ENCODE results near the gene ROBO1.

Gene ROBO1

GRCh38 chr3:78985981-78986380, 781.8 kb downstream of the ROBO1 start:
- DNase-seq (ENCODE audit: low read depth, low spot score): no peak

GRCh38 chr3:78979028-78979427, 788.8 kb downstream of the ROBO1 start:
- DNase-seq (ENCODE audit: low read depth, low spot score): no peak

GRCh38 chr3:78978037-78978436, 789.8 kb downstream of the ROBO1 start:
- no peak for DNase-seq (ENCODE audit: low read depth, low spot score)

- DNase-seq (ENCODE audit: low read depth, low spot score): no peak
Measured at GRCh38 chr3:78977073-78977472, 790.7 kb downstream of the ROBO1 start.

GRCh38 chr3:78976200-78976599, 791.6 kb downstream of the ROBO1 start:
- no peak for DNase-seq (ENCODE audit: low read depth, low spot score)

GRCh38 chr3:78974181-78974790, 793.5 kb downstream of the ROBO1 start:
- DNase-seq (ENCODE audit: low read depth, low spot score): no peak

- no peak for DNase-seq (ENCODE audit: low read depth, low spot score)
Measured at GRCh38 chr3:78972617-78973301, 795.0 kb downstream of the ROBO1 start.

GRCh38 chr3:78970656-78971055, 797.1 kb downstream of the ROBO1 start:
- DNase-seq (ENCODE audit: low read depth, low spot score): no peak

GRCh38 chr3:78969483-78969882, 798.3 kb downstream of the ROBO1 start:
- DNase-seq (ENCODE audit: low read depth, low spot score): no peak

- DNase-seq (ENCODE audit: low read depth, low spot score): no peak
Measured at GRCh38 chr3:78967061-78967460, 800.7 kb downstream of the ROBO1 start.

- DNase-seq (ENCODE audit: low read depth, low spot score): no peak
Measured at GRCh38 chr3:78963771-78964170, 804.0 kb downstream of the ROBO1 start.

- DNase-seq (ENCODE audit: low read depth, low spot score): no peak
Measured at GRCh38 chr3:78957456-78957855, 810.3 kb downstream of the ROBO1 start.

- no peak for DNase-seq (ENCODE audit: low read depth, low spot score)
Measured at GRCh38 chr3:78951342-78951945, 816.4 kb downstream of the ROBO1 start.

- DNase-seq (ENCODE audit: low read depth, low spot score): no peak
Measured at GRCh38 chr3:78941587-78941986, 826.2 kb downstream of the ROBO1 start.

GRCh38 chr3:78940626-78941025, 827.2 kb downstream of the ROBO1 start:
- no peak for DNase-seq (ENCODE audit: low read depth, low spot score)

GRCh38 chr3:78940128-78940527, 827.7 kb downstream of the ROBO1 start:
- DNase-seq (ENCODE audit: low read depth, low spot score): no peak

GRCh38 chr3:78937475-78937874, 830.3 kb downstream of the ROBO1 start:
- no peak for DNase-seq (ENCODE audit: low read depth, low spot score)

GRCh38 chr3:78927759-78928158, 840.0 kb downstream of the ROBO1 start:
- no peak for DNase-seq (ENCODE audit: low read depth, low spot score)

- no peak for DNase-seq (ENCODE audit: low read depth, low spot score)
Measured at GRCh38 chr3:78926523-78926922, 841.3 kb downstream of the ROBO1 start.

- DNase-seq (ENCODE audit: low read depth, low spot score): no peak
Measured at GRCh38 chr3:78924711-78925110, 843.1 kb downstream of the ROBO1 start.

GRCh38 chr3:78919021-78919755, 848.6 kb downstream of the ROBO1 start:
- DNase-seq (ENCODE audit: low read depth, low spot score): no peak

- no peak for DNase-seq (ENCODE audit: low read depth, low spot score)
Measured at GRCh38 chr3:78918361-78919020, 849.3 kb downstream of the ROBO1 start.

Data from iPS DF 19.7 (cell line).